Mesothelial cell of epicardium (in vitro differentiated cells): ENCODE data around the gene TULP1. TPM values are rescaled to one million over a fixed set of nuclear protein-coding genes. Genes with fewer than 3 reads are reported as not detected.

Experiments used
- DNase-seq, 2 experiments: peaks; one replicate each; pipeline ENCODE4 v3.0.0; 2021; ENCODE audit warnings: low spot score in 2 of 2; ENCODE audit not compliant: unreplicated experiment in 2 of 2
- H3K27ac Mint-ChIP-seq: 2 replicates; pipeline ENCODE4 v1.8.0; 2021; ENCODE audit warnings: mixed read lengths
- H3K27me3 Mint-ChIP-seq: 2 replicates; pipeline ENCODE4 v1.8.0; 2021; ENCODE audit warnings: low read depth, mixed read lengths
- H3K36me3 Mint-ChIP-seq: 2 replicates; pipeline ENCODE4 v1.8.0; 2021; ENCODE audit warnings: mixed read lengths
- H3K4me1 Mint-ChIP-seq: 2 replicates; pipeline ENCODE4 v1.8.0; 2021; ENCODE audit warnings: mixed read lengths
- H3K4me3 Mint-ChIP-seq: 2 replicates; pipeline ENCODE4 v1.8.0; 2021; ENCODE audit warnings: mild to moderate bottlenecking, moderate library complexity, mixed read lengths
- H3K9me3 Mint-ChIP-seq: 2 replicates; pipeline ENCODE4 v1.8.0; 2021; ENCODE audit warnings: mixed read lengths
- CTCF ChIP-seq: fragments of 200-600 bp; sonication (generic); IDR thresholded peaks from one replicate; pipeline ENCODE4 v1.5.0; 2021; ENCODE audit warnings: antibody characterized with exemption; ENCODE audit not compliant: unreplicated experiment
- total RNA-seq: library from RNA; stranded (reverse); gene quantifications from 3 replicates; pipeline ENCODE4 v1.2.1, GENCODE V29; 2021

TULP1 gene
- total RNA-seq, 1 donor from 2014 or later, result 17.7 TPM

GRCh38 chr6:35495258-35496035, 17.2 kb downstream of the TULP1 start:
- H3K36me3 Mint-ChIP-seq, result no peaks in the 10 kb centered on the region

DNA sequence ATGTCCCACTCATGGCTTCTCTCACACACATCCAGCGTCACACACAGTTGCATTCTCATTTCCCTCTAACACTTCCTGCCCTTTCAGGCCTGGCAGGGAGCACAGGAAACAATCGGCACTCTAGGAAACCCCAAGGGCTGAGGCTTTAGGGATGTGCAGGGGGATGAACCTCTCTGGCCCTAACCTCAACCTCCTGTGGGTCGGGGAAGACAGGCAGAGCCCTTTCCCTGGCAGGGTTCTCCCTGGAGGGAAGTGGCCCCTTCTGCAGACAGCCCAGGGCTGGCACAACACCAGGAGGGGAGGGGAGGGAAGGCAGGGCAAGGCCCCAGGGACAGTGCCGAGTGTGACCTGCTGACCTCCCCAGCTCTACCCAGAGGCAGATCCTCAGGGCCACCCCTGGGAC, 18.5 kb downstream of the TULP1 start:
- Mint-ChIP-seq H3K4me3 (peak overlapping the region; percentile 40), H3K4me1 (peaks cover 68% of the 10 kb centered on the region), H3K36me3 (no peaks in the 10 kb centered on the region), H3K27me3 (no peaks in the 10 kb centered on the region), H3K9me3 (no peaks in the 10 kb centered on the region), H3K27ac (peak overlapping the region; percentile 88)
- TF ChIP-seq CTCF, result no peak
- no peak for DNase-seq

More at GRCh38 chr6:35495258-35496035, 17.2 kb downstream of the TULP1 start:
- peaks cover 75% of the 10 kb centered on the region for H3K4me1 Mint-ChIP-seq
- TF ChIP-seq CTCF, result no peak
- no peaks in the 10 kb centered on the region for H3K27me3 Mint-ChIP-seq
- peak overlapping the region; percentile 85 for H3K4me3 Mint-ChIP-seq
- no peaks in the 10 kb centered on the region for H3K9me3 Mint-ChIP-seq
- no peak for DNase-seq
- peak overlapping the region; percentile 98 for H3K27ac Mint-ChIP-seq

DNA sequence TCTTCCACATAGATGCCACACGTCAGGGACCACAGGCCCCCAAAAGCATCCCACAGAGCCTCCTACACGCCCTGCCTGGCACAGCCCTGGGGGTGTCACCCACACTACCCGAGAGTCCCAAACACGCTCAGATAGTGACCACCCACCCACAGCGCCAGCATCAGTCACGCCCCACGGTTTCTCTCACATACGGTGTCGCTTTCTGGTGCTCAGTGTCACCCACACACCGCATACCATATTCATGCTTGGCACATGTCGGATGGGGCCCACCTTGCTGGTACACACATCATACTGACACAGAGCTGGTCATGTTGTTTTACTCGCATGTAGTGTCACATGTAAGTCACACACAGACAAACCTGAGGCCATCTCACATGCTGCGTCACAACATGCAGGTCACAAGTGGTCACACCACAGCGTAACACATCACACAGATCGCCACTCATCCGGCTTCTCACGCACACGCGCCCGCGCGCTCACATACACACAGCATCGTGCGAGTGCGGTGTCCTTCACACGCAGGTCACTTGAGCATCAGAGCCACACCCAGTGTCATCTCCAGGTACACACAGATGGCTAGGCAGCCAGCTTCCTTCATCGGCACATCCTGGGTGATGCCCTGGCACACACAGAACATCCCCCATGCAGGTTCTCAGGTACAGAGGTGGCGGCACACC, 19.3 kb downstream of the TULP1 start:
- DNase-seq, result no peak
- TF ChIP-seq CTCF, result no peak
- Mint-ChIP-seq H3K4me1 (peaks cover 64% of the 10 kb centered on the region), H3K9me3 (no peaks in the 10 kb centered on the region), H3K27me3 (no peaks in the 10 kb centered on the region), H3K27ac (peak overlapping the region; percentile 88), H3K36me3 (no peaks in the 10 kb centered on the region), H3K4me3 (peak overlapping the region; percentile 40)

DNA sequence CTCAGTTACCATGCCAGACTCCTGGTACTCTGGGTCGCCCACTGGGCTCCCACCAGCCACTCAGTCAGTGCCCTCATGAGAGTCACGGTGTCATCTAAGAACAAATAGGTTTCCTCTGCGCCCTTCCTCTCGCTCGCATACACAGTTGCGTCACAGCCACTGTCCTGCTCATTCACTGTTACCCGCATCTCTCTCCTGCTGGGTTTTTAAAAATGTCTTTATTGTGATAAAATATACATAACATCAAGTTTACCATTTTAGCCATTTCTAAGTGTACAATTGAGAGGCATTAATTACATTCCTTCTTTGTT, 19.8 kb downstream of the TULP1 start:
- H3K36me3 Mint-ChIP-seq, result no peaks in the 10 kb centered on the region
- H3K4me1 Mint-ChIP-seq, result peaks cover 64% of the 10 kb centered on the region

DNA sequence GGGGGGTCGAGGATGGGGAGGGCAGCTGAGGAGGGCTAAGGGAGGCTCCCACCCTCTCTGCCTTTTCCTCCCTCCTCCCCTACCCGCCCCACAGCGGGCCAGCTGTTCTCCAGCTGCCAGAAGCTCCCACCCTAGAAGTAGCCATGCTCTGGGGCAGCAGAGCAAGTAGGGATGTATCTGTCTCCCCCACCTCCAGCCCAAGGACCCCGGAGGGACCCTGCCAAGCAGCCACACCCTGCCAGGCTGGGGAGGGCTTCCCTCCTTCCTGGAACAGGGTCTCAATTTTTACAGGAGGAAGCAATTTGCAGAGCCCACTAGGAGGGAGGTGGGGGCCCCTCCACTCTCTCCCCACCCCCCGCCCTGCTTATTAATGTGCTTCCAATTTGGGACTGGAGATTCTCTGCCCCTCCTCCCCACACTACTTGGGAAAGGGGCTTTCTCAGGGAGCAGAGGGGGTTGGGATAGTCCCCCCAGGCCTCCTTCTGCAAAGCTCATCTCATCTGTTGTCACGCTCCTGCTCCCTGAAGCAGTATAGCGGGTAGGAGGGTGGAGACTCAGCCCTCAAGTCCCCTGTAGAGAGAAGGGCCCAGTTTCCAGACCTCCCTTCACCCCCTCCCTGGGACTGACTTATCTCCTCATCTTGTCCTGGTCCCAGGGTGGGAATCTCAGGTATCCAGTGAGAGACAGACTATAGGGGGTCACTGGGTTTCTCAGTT, 20.3 kb downstream of the TULP1 start:
- DNase-seq, result no peak
- no peaks in the 10 kb centered on the region for H3K36me3 Mint-ChIP-seq
- H3K27ac Mint-ChIP-seq, result peak overlapping the region; percentile 88
- H3K4me1 Mint-ChIP-seq, result peaks cover 68% of the 10 kb centered on the region
- no peak for TF ChIP-seq CTCF
- H3K9me3 Mint-ChIP-seq, result no peaks in the 10 kb centered on the region
- H3K27me3 Mint-ChIP-seq, result no peaks in the 10 kb centered on the region
- peak overlapping the region; percentile 40 for H3K4me3 Mint-ChIP-seq

More for the DNA sequence above, 19.8 kb downstream of the TULP1 start:
- no peak for TF ChIP-seq CTCF
- H3K27ac Mint-ChIP-seq, result peak overlapping the region; percentile 88
- peak overlapping the region; percentile 40 for H3K4me3 Mint-ChIP-seq
- no peak for DNase-seq
- H3K9me3 Mint-ChIP-seq, result no peaks in the 10 kb centered on the region
- no peaks in the 10 kb centered on the region for H3K27me3 Mint-ChIP-seq
